Glomerular visceral epithelial cell (primary cell): ENCODE data around the gene PCNT.
"Not testable (repeated sequence)": the region's sequence is repeated elsewhere in the genome, so short reads cannot be mapped to it uniquely, and the experiment has no call there.

ENCODE experiments used
- DNase-seq: peaks from one replicate; pipeline ENCODE4 v3.0.0-alpha.2; 2016; ENCODE audit errors: extremely low spot score

The PCNT gene

GRCh38 chr21:46448108-46448507 lies 124.2 kb downstream of the PCNT start:
- no peak for DNase-seq

GRCh38 chr21:46448855-46449254 lies 124.9 kb downstream of the PCNT start:
- DNase-seq, result not testable (repeated sequence)

GRCh38 chr21:46452710-46453109 lies 128.8 kb downstream of the PCNT start:
- DNase-seq, result no peak

GRCh38 chr21:46454142-46454541 lies 130.2 kb downstream of the PCNT start:
- no peak for DNase-seq

GRCh38 chr21:46454634-46455390 lies 130.9 kb downstream of the PCNT start:
- DNase-seq, result no peak

GRCh38 chr21:46455575-46456385 lies 131.8 kb downstream of the PCNT start:
- no peak for DNase-seq

- no peak for DNase-seq
Observed at GRCh38 chr21:46456750-46457149, 132.8 kb downstream of the PCNT start.

GRCh38 chr21:46457801-46458314 lies 133.9 kb downstream of the PCNT start:
- peak; percentile 40 for DNase-seq

- DNase-seq, result peak; percentile 98
Observed at GRCh38 chr21:46458315-46459023, 134.5 kb downstream of the PCNT start, which contains the start of gene DIP2A. DIP2A (plus strand) TSS chr21:46458891; CDS start chr21:46459132, 241 bp downstream.

- DNase-seq, result no peak
Observed at GRCh38 chr21:46459024-46459355, 135.0 kb downstream of the PCNT start.

GRCh38 chr21:46459356-46460112 lies 135.6 kb downstream of the PCNT start:
- peak; percentile 50 for DNase-seq

GRCh38 chr21:46461909-46462308 lies 138.0 kb downstream of the PCNT start:
- no peak for DNase-seq

- DNase-seq, result not testable (repeated sequence)
Observed at GRCh38 chr21:46465153-46465552, 141.2 kb downstream of the PCNT start.

GRCh38 chr21:46465651-46466050 lies 141.7 kb downstream of the PCNT start:
- DNase-seq, result no peak

GRCh38 chr21:46468108-46468774 lies 144.3 kb downstream of the PCNT start:
- no peak for DNase-seq

- DNase-seq, result no peak
Observed at GRCh38 chr21:46469275-46469674, 145.3 kb downstream of the PCNT start.

- DNase-seq, result no peak
Observed at GRCh38 chr21:46471514-46471913, 147.6 kb downstream of the PCNT start.

GRCh38 chr21:46472246-46472645 lies 148.3 kb downstream of the PCNT start:
- DNase-seq, result no peak

- no peak for DNase-seq
Observed at GRCh38 chr21:46474382-46474781, 150.4 kb downstream of the PCNT start.

GRCh38 chr21:46475296-46475695 lies 151.3 kb downstream of the PCNT start:
- no peak for DNase-seq

- DNase-seq, result no peak
Observed at GRCh38 chr21:46477765-46478164, 153.8 kb downstream of the PCNT start.
